NB4 (cell line): ENCODE results near the gene SELENOV.

Experiments used
- POLR2A ChIP-seq: IDR thresholded peaks from 2 replicates; pipeline ENCODE4 v1.6.1; 2011; ENCODE audit warnings: mild to moderate bottlenecking; ENCODE audit not compliant: insufficient read length; ENCODE audit errors: extremely low read depth
- TF ChIP-seq, protein P1 (sequence below): IDR thresholded peaks from one replicate; pipeline ENCODE4 v1.5.1; 2012; ENCODE audit warnings: low read depth, low read length

DNA sequence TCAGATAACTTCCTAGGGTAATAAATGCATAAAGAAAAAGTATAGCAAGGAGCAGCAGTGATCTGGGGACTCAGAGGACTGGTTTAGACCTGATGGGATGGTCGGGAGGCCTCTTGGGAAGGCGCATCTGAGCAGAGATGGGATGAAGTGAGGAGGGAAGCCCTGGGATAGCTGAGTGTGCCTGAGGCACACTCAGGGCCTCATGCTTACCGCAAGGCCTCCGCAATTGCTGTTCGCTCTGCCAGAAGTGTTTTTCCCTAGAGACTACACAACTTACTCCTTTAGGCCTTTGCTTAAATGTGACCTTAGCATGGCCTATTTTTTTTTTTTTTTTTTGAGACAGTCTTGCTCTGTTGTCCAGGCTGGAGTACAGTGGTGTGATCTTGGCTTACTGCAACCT lies 20.3 kb upstream of the SELENOV start:
- TF ChIP-seq, protein P1, sequence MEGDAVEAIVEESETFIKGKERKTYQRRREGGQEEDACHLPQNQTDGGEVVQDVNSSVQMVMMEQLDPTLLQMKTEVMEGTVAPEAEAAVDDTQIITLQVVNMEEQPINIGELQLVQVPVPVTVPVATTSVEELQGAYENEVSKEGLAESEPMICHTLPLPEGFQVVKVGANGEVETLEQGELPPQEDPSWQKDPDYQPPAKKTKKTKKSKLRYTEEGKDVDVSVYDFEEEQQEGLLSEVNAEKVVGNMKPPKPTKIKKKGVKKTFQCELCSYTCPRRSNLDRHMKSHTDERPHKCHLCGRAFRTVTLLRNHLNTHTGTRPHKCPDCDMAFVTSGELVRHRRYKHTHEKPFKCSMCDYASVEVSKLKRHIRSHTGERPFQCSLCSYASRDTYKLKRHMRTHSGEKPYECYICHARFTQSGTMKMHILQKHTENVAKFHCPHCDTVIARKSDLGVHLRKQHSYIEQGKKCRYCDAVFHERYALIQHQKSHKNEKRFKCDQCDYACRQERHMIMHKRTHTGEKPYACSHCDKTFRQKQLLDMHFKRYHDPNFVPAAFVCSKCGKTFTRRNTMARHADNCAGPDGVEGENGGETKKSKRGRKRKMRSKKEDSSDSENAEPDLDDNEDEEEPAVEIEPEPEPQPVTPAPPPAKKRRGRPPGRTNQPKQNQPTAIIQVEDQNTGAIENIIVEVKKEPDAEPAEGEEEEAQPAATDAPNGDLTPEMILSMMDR: no peak
- no peak for TF ChIP-seq POLR2A
